Measurements from ENCODE around the gene ATXN1L. TPM values are rescaled to one million over a fixed set of nuclear protein-coding genes. Genes with fewer than 3 reads are reported as not detected.

ATXN1L gene
- total and polyA plus RNA-seq, 8 donors: 4.2 to 33.4 (median 9.3) TPM

- 90 to 97% (median 93%) methylated on average over 2 of the region's 2 CpGs for WGBS, 5 donors
These were observed 25.0 kb downstream of the ATXN1L start for GRCh38 chr16:71870818-71871217.

GRCh38 chr16:71873199-71873598 is 27.4 kb downstream of the ATXN1L start:
- Histone ChIP-seq H3K27ac (no peak overlapping the region), H3K4me3 (no peak overlapping the region), H3K27me3 (no peaks in the 10 kb centered on the region), H3K36me3 (peaks cover 3 to 72% (median 60%) of the 10 kb centered on the region in 4 donors), H3K4me1 (no peaks in the 10 kb centered on the region), H3K9me3 (no peaks in the 10 kb centered on the region)
- intact Hi-C loops (cut with DNase I; ENCODE audit: low total_unique reads): no loop called here
- TF ChIP-seq EP300 (IDR thresholded peaks at IDR 0.05): no peak
- no peak for TF ChIP-seq POLR2A (IDR thresholded peaks at IDR 0.05)
- DNase-seq: no peak
- 88 to 93% (median 91%) methylated on average over 4 of the region's 4 CpGs for WGBS, 5 donors

More at GRCh38 chr16:71870818-71871217, 25.0 kb downstream of the ATXN1L start:
- H3K4me1 ChIP-seq: no peaks in the 10 kb centered on the region
- H3K4me3 ChIP-seq: no peak overlapping the region
- H3K9me3 ChIP-seq: no peaks in the 10 kb centered on the region
- H3K27me3 ChIP-seq: no peaks in the 10 kb centered on the region
- intact Hi-C loops (cut with DNase I; ENCODE audit: low total_unique reads): no loop called here
- TF ChIP-seq EP300 (IDR thresholded peaks at IDR 0.05): no peak
- no peak for TF ChIP-seq POLR2AphosphoS5 (IDR thresholded peaks at IDR 0.05)
- TF ChIP-seq POLR2A (IDR thresholded peaks at IDR 0.05): no peak
- H3K27ac ChIP-seq: no peak overlapping the region
- no peak for DNase-seq
- H3K36me3 ChIP-seq: peaks cover 3 to 71% (median 61%) of the 10 kb centered on the region in 4 donors

- peaks cover 3 to 65% (median 64%) of the 10 kb centered on the region in 4 donors for H3K36me3 ChIP-seq
- H3K9me3 ChIP-seq: no peaks in the 10 kb centered on the region
- intact Hi-C loops (cut with DNase I; ENCODE audit: low total_unique reads): no loop called here
- peaks cover 14 to 32% (median 27%) of the 10 kb centered on the region in 4 donors for H3K4me1 ChIP-seq
- H3K4me3 ChIP-seq: no peak overlapping the region
- TF ChIP-seq CTCF (IDR thresholded peaks at IDR 0.05) (no peak), POLR2A (IDR thresholded peaks at IDR 0.05) (no peak), POLR2AphosphoS5 (IDR thresholded peaks at IDR 0.05) (no peak), EP300 (IDR thresholded peaks at IDR 0.05) (no peak)
- 49 to 62% (median 55%) methylated on average over 4 of the region's 4 CpGs for WGBS, 5 donors
- H3K27me3 ChIP-seq: no peaks in the 10 kb centered on the region
- no peak for DNase-seq
- no peak overlapping the region for H3K27ac ChIP-seq
These were observed 33.1 kb downstream of the ATXN1L start for GRCh38 chr16:71878911-71879310.

- H3K27ac ChIP-seq: peak overlapping the region in 1 of 5 donors; percentile 11
- TF ChIP-seq POLR2AphosphoS5 (IDR thresholded peaks at IDR 0.05) (no peak), CTCF (IDR thresholded peaks at IDR 0.05) (no peak), EP300 (IDR thresholded peaks at IDR 0.05) (no peak), POLR2A (IDR thresholded peaks at IDR 0.05) (no peak)
- WGBS, 5 donors: 71 to 88% (median 81%) methylated on average over 4 of the region's 4 CpGs
These were observed 34.4 kb downstream of the ATXN1L start for GRCh38 chr16:71880176-71880575.

GRCh38 chr16:71882505-71883167 is 36.9 kb downstream of the ATXN1L start:
- Histone ChIP-seq H3K4me3 (peak overlapping the region; percentile 77 to 98 (median 96)), H3K9me3 (no peaks in the 10 kb centered on the region), H3K27me3 (no peaks in the 10 kb centered on the region), H3K27ac (peak overlapping the region; percentile 86 to 98 (median 93)), H3K4me1 (peaks cover 21 to 42% (median 35%) of the 10 kb centered on the region in 4 donors), H3K36me3 (peaks cover 0 to 31% (median 29%) of the 10 kb centered on the region in 4 donors)
- peak in 5 of 7 experiments; percentile 90 to 97 (median 95) for TF ChIP-seq CTCF (IDR thresholded peaks at IDR 0.05)
- TF ChIP-seq POLR2AphosphoS5 (IDR thresholded peaks at IDR 0.05): no peak
- no peak for TF ChIP-seq EP300 (IDR thresholded peaks at IDR 0.05)
- no peak for TF ChIP-seq POLR2A (IDR thresholded peaks at IDR 0.05)
- peak; percentile 74 to 90 for DNase-seq
- intact Hi-C loops (cut with DNase I; ENCODE audit: low total_unique reads): no loop called here
- 2 to 4% (median 3%) methylated on average over 9 of the region's 9 CpGs for WGBS, 5 donors

More at GRCh38 chr16:71880176-71880575, 34.4 kb downstream of the ATXN1L start:
- intact Hi-C loops (cut with DNase I; ENCODE audit: low total_unique reads): no loop called here
- no peak overlapping the region for H3K4me3 ChIP-seq
- no peak for DNase-seq
- H3K4me1 ChIP-seq: peaks cover 19 to 39% (median 35%) of the 10 kb centered on the region in 4 donors
- no peaks in the 10 kb centered on the region for H3K9me3 ChIP-seq
- H3K36me3 ChIP-seq: peaks cover 0 to 54% (median 53%) of the 10 kb centered on the region in 4 donors
- no peaks in the 10 kb centered on the region for H3K27me3 ChIP-seq
